Tibial nerve (tissue), 4 donors: Measurements from ENCODE around the gene LIPC. TPM values are rescaled to one million over a fixed set of nuclear protein-coding genes. Genes with fewer than 3 reads are reported as not detected.

Experiments used
- DNase-seq, 2 donors: peaks; one replicate each; pipeline ENCODE4 v3.0.0-alpha.2; 2019; ENCODE audit warnings: low spot score in 2 of 2
- H3K27ac ChIP-seq, 4 donors: fragments of 200-600 bp; sonication (generic) in 3 of 4; one replicate each; pipeline ENCODE4 v1.5.1; 2017 to 2019; ENCODE audit warnings: mild to moderate bottlenecking in 1 of 4
- H3K27me3 ChIP-seq, 2 donors: fragments of 200-600 bp; sonication (generic) in 1 of 2; one replicate each; pipeline versions ENCODE4 v1.5.1 to v1.6.0; 2017 to 2019
- H3K36me3 ChIP-seq, 3 donors: fragments of 200-600 bp; sonication (generic); one replicate each; pipeline ENCODE4 v1.5.1; 2018 to 2019
- H3K4me1 ChIP-seq, 4 donors: fragments of 200-600 bp; sonication (generic) in 3 of 4; one replicate each; pipeline ENCODE4 v1.5.1; 2017 to 2019
- H3K4me3 ChIP-seq, 4 donors: fragments of 200-600 bp; sonication (generic) in 3 of 4; one replicate each; pipeline ENCODE4 v1.5.1; 2017 to 2019; ENCODE audit warnings: mild to moderate bottlenecking in 1 of 4, moderate library complexity in 1 of 4
- H3K9me3 ChIP-seq, 4 donors: fragments of 200-600 bp; sonication (generic) in 3 of 4; one replicate each; pipeline ENCODE4 v1.5.1; 2017 to 2019
- EP300 ChIP-seq, 2 donors: sonication (generic); formaldehyde crosslinking; IDR thresholded peaks; one replicate each; pipeline ENCODE4 v1.6.1; 2017; ENCODE audit warnings: antibody characterized with exemption in 2 of 2, mild to moderate bottlenecking in 1 of 2
- POLR2A ChIP-seq, 2 donors: fragments of 450-650 bp; IDR thresholded peaks; one replicate each; pipeline ENCODE4 v1.6.1; 2017; ENCODE audit warnings: antibody characterized with exemption in 2 of 2, mild to moderate bottlenecking in 2 of 2, moderate library complexity in 2 of 2
- WGBS, 2 donors: methylation state at CpG; one replicate each; pipeline ENCODE4 v1.1.5; 2018; 5-methylcytosine and 5-hydroxymethylcytosine counted together
- total RNA-seq, 4 donors: library from RNA; depleted of rRNA; stranded (reverse); fragments of >200 nt; gene quantifications; one replicate each; pipeline ENCODE4 v1.1.0, GENCODE V29; 2016
- TF ChIP-seq, protein P1 (sequence below), 5 experiments: fragments of 200-600 bp in 3 of 5; fragments of 450-650 bp in 2 of 5; sonication (generic) in 3 of 5; IDR thresholded peaks; one replicate each; pipeline ENCODE4 v1.5.1; 2016 to 2019; ENCODE audit warnings: antibody characterized with exemption in 5 of 5, mild to moderate bottlenecking in 3 of 5, moderate library complexity in 2 of 5

Gene LIPC
- total RNA-seq, 4 donors from 2014 or later = 11.2 to 18.4 (median 14.7) TPM

DNA sequence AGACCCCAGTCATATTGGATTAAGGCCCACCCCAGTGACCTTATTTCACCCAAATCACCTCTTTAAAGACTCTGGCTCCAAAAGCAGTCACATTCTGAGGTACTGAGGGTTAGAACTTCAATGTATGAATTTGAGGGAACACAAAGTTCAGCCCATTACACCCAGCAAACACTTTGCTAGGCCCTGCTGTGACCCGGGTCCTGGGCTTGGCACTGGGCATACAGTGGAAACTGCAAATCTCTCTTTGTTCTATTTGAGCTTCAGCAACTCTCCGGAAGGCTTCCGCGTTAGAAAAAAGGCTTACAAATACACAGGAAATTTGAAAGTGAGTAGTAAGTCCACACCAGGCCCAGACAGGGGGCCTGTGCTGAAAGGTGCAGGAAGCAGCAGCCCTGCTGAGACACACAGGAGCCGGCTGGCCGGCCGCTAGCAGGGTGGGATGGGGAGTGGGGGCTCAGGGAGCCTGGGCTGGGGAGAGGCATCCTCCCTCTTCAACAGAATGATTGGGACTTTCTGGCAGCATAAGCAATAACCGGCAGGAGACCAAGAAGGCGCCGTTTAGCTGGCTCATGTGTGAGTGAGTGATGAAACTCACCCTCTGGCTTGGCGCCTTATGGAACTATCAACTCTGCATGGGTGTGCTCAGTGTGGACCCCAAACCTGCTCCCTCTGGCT is 13.0 kb downstream of the LIPC start:
- TF ChIP-seq EP300 (IDR thresholded peaks at IDR 0.05) (no peak), POLR2A (IDR thresholded peaks at IDR 0.05) (no peak)
- TF ChIP-seq, protein P1, sequence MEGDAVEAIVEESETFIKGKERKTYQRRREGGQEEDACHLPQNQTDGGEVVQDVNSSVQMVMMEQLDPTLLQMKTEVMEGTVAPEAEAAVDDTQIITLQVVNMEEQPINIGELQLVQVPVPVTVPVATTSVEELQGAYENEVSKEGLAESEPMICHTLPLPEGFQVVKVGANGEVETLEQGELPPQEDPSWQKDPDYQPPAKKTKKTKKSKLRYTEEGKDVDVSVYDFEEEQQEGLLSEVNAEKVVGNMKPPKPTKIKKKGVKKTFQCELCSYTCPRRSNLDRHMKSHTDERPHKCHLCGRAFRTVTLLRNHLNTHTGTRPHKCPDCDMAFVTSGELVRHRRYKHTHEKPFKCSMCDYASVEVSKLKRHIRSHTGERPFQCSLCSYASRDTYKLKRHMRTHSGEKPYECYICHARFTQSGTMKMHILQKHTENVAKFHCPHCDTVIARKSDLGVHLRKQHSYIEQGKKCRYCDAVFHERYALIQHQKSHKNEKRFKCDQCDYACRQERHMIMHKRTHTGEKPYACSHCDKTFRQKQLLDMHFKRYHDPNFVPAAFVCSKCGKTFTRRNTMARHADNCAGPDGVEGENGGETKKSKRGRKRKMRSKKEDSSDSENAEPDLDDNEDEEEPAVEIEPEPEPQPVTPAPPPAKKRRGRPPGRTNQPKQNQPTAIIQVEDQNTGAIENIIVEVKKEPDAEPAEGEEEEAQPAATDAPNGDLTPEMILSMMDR (IDR thresholded peaks at IDR 0.05) = no peak
- Histone ChIP-seq H3K27ac (peak overlapping the region in 1 of 4 donors; percentile 49), H3K27me3 (no peaks in the 10 kb centered on the region), H3K4me1 (peaks cover 0 to 34% (median 21%) of the 10 kb centered on the region in 4 donors), H3K9me3 (no peaks in the 10 kb centered on the region), H3K36me3 (no peaks in the 10 kb centered on the region), H3K4me3 (no peak overlapping the region)
- peak in 1 of 2 donors; percentile 21 for DNase-seq
- WGBS, 2 donors = 67 to 77% methylated on average over 11 of the region's 11 CpGs

DNA sequence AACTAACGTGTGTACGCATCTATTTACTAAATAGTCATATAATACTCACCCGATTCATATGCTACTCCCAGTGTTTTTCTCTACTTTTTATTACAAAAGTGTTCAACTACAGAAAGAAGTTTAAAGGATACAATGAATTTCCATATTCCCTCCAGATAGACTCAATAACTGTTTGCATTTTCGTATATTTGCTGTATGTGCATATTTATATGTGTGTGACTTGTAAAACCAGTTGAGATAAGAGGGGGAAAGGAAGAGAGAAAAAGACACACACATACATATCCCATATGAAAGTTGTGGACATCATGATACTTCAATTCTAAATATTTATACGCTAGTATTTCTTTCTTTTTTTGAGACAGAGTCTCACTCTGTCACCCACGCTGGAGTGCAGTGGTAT is 14.1 kb downstream of the LIPC start:
- Histone ChIP-seq H3K36me3 (no peaks in the 10 kb centered on the region), H3K4me1 (peaks cover 0 to 23% (median 12%) of the 10 kb centered on the region in 4 donors), H3K9me3 (no peaks in the 10 kb centered on the region), H3K27ac (no peak overlapping the region), H3K27me3 (no peaks in the 10 kb centered on the region), H3K4me3 (no peak overlapping the region)
- no peak for DNase-seq
- 94 to 96% methylated on average over 6 of the region's 6 CpGs for WGBS, 2 donors
- no peak for TF ChIP-seq EP300 (IDR thresholded peaks at IDR 0.05)
- TF ChIP-seq, protein P1 (IDR thresholded peaks at IDR 0.05) = no peak
- TF ChIP-seq POLR2A (IDR thresholded peaks at IDR 0.05) = no peak

DNA sequence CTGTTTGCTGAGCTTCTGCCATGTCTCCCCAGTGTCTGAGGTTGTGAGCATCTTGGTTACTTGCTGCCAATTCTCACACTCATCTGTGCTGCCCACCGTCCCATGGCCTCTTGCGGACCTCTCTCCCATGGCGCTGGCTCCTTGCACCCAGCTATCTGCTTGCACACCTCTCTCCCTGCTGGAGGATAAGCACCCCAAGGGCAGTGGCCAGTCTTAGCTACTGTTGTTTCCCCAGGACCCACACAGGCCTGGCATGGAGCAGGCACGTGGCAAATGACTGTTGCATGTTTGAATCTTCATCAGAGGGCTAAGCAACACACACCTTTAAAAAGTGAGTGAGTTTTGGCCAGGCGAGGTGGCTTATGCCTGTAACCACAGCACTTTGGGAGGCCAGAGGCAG is 14.7 kb downstream of the LIPC start:
- TF ChIP-seq, protein P1 (IDR thresholded peaks at IDR 0.05) = no peak
- TF ChIP-seq POLR2A (IDR thresholded peaks at IDR 0.05) = no peak
- TF ChIP-seq EP300 (IDR thresholded peaks at IDR 0.05) = no peak
- Histone ChIP-seq H3K27me3 (no peaks in the 10 kb centered on the region), H3K9me3 (no peaks in the 10 kb centered on the region), H3K4me3 (no peak overlapping the region), H3K4me1 (peaks cover 0 to 17% (median 6%) of the 10 kb centered on the region in 4 donors), H3K27ac (no peak overlapping the region), H3K36me3 (no peaks in the 10 kb centered on the region)
- WGBS, 2 donors = 95 to 100% methylated on average over 5 of the region's 5 CpGs
- no peak for DNase-seq

DNA sequence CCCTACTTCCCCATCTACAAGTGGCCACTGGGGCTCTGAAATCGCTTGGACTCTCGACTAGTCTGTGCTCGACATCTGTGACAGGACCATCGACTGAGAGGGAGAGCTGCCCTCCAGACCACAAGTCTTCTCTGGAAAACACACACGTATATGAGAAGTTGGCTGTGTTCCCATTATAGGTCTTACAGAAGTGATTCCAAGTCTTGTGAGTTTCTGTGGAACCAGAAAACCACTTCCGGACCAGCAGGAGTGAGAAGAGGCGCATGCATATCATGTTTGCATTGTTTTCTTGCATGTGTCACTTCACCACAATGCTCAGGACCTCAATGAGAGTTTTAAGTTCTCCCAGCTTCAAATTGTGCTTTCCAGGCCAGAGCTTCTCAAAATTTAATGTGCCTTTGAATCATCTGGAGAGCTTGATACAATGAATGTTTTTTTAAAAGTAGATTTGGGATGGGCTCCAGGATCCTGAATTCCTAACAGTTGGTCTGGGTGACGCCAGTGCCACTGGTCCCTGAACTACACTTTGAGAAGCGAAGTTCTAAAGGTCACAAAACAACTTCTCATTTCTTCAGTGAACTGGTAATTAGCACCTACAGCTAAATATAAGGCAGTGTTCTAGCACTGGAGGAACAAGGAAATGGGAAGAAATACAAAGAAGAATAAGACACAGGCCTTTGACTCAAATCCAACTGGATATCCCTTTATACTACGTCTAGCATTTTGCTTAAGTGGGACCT is 15.7 kb downstream of the LIPC start:
- Histone ChIP-seq H3K4me1 (peaks cover 0 to 8% (median 0%) of the 10 kb centered on the region in 4 donors), H3K4me3 (no peak overlapping the region), H3K9me3 (no peaks in the 10 kb centered on the region), H3K27me3 (no peaks in the 10 kb centered on the region), H3K27ac (peak overlapping the region in 1 of 4 donors; percentile 19), H3K36me3 (no peaks in the 10 kb centered on the region)
- no peak for DNase-seq
- 66 to 69% methylated on average over 10 of the region's 10 CpGs for WGBS, 2 donors
- TF ChIP-seq, protein P1 (IDR thresholded peaks at IDR 0.05) = no peak
- TF ChIP-seq EP300 (IDR thresholded peaks at IDR 0.05) (no peak), POLR2A (IDR thresholded peaks at IDR 0.05) (no peak)

DNA sequence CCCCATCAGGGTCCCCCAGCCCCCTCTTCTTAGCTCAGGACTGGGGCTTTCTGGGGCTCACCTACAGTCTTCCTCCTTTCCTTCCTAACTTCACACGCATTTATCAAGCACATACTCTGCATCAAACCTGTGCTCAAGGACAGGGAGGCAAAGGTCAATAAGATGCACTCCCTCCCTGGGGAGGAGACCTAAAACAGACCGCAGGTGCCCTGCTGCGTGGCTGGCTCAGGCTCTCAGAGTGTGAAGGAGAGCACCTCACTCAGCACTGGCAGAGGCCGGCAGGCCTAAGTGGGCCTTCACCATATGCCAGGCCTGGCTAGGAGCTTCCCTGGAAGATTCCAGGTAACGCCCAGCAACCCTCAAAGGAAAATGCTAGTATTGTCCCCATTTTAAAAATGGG is 16.5 kb downstream of the LIPC start:
- no peaks in the 10 kb centered on the region for H3K27me3 ChIP-seq
- peak overlapping the region in 1 of 4 donors; percentile 19 for H3K27ac ChIP-seq
- no peak overlapping the region for H3K4me3 ChIP-seq
- no peaks in the 10 kb centered on the region for H3K9me3 ChIP-seq
- DNase-seq = no peak
- no peaks in the 10 kb centered on the region for H3K36me3 ChIP-seq
- WGBS, 2 donors = 96 to 97% methylated on average over 5 of the region's 5 CpGs
- H3K4me1 ChIP-seq = peaks cover 0 to 8% (median 0%) of the 10 kb centered on the region in 4 donors
- TF ChIP-seq, protein P1 (IDR thresholded peaks at IDR 0.05) = no peak
- TF ChIP-seq EP300 (IDR thresholded peaks at IDR 0.05) = no peak
- TF ChIP-seq POLR2A (IDR thresholded peaks at IDR 0.05) = no peak
